Hematopoietic multipotent progenitor cell treated with erythropoietin and hydrocortisone succinate and interleukin-3 and kit ligand, for 8 days (in vitro differentiated cells): ENCODE data around the gene ABCA8.

Experiments
- DNase-seq: peaks from one replicate; pipeline ENCODE4 v3.0.0-alpha.2; 2015

Gene ABCA8

GRCh38 chr17:68941761-68942160 is 13.4 kb downstream of the ABCA8 start:
- no peak for DNase-seq

DNA sequence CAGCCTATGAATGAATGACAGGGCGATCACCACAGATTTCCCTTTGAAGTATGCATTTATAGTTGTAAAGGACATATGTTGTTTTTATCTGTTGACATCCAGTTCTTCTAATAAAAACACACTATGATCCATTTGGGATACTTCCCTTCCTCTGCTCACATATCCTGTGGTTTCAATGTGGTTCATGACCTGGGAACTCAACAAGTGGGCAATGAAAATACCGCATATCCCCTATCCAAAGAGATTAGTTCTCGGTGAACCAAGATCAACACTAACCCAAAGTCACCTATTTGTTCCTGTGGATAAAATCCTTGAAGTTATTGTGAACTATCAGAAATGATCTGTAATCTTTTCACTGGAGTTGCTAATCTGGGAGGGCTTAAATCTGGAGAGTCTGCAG is 16.0 kb downstream of the ABCA8 start:
- no peak for DNase-seq

DNA sequence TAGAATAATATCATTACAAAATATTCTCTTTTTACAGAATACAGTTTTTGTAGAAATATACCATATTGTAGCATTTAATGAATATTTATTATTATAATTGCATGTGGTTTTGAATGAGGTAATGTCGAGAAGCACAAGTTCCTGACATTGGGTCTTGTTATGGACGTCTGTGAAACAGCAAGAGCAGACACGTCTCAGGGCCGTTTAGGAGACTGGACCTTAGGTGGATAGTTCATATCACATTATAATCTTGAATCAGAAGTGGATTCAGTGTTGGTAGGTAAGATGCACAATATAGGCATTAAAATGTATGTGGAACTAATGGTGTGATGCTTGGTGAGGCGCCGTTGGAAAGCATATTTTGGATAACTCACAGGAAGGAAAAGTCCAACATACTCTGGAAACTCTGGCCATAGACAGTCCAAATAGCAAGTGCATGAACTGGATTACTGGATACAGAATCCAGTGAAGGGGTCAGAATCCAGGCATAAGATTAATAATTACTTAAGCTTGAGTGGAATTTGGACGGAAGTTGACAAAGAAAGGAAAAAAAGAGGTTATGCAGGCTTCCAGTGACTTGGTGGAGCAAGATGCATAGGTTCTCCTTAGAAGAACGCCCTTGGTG is 17.2 kb downstream of the ABCA8 start:
- no peak for DNase-seq

- no peak for DNase-seq
These were observed 27.7 kb downstream of the ABCA8 start for GRCh38 chr17:68927516-68927915.

DNA sequence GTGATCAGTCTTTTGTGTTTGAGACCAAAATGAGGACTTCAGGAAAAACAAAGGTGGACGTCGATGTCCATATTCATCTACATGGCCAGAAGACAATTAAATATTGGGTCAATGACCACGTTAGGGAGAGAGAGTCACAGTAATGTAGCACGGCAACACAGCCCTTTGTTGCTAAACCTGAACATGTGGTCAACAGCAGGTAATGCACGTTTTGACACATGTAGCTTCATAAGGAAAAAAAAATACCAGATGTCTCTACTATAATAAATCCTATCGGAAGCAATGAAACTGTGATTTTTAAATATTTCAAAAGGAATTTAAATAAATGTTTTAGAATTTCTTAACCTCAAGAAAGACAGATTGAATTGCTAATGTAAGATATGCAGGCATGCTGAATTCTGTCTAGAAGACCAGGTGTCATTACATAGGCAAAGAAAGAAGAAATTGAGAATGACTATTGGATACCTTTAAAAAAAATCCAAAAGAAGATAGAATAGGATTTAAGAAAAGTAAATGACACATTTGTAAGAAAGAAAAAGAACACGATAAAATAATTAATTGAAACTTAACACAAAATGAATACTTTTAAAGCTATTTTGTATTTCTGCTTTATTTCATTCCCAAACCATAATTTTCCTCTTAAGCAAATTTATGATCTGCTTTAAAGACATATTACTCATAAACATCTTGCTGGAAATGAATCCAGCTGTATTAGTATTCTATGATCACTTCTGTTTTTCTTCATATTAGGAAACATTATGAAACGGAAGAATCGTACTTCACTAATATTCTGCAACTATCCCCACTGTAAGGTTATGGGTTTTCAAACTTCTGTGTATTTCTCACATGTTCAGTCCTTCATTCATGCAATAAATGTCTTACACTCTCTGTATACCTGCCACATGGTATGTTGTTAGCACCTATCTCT is 30.1 kb downstream of the ABCA8 start:
- no peak for DNase-seq

- DNase-seq = no peak
These were observed 44.3 kb downstream of the ABCA8 start for GRCh38 chr17:68910789-68911431.

DNA sequence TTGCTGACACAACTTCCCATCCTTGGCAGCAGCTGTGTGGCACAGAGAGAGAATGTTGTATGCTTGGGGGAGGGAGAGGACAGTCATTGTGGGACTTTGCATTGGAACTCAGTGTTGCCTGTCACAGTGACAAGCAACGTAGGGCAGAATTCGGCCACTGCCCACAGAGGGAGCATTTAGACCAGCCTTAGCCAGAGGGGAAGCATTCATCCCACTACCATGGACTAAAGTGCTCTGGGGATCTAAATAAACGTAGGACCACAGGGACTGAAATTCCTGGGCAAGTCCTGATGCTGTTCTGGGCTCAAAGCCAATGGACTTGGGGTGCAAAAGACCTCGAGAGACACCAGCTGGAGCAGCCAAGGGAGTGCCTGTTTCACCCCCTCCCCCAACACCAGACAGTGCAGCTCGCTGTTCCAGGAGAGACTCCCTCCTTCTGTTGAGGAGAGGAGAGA is 44.9 kb downstream of the ABCA8 start:
- no peak for DNase-seq

GRCh38 chr17:68909066-68909465 is 46.1 kb downstream of the ABCA8 start:
- peak; percentile 38 for DNase-seq

DNA sequence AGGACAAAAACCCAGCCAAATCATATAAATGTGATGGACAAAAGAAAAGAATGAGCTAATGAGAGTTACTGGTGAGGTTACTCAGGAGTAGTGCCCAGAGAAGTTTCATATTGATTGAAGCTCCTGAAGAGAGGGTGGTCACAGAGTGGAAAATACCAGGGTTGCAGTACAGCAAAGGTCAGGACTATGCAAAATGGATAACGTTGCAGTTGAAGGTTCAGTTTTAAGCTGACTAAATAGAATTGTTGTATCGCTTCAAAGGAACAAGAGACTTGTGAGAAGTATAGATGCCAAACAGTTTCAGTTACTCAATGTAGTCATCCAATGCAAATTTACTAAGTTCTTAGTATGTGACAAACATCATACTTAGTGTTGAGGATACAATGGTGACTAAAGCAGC is 47.1 kb downstream of the ABCA8 start:
- no peak for DNase-seq

DNA sequence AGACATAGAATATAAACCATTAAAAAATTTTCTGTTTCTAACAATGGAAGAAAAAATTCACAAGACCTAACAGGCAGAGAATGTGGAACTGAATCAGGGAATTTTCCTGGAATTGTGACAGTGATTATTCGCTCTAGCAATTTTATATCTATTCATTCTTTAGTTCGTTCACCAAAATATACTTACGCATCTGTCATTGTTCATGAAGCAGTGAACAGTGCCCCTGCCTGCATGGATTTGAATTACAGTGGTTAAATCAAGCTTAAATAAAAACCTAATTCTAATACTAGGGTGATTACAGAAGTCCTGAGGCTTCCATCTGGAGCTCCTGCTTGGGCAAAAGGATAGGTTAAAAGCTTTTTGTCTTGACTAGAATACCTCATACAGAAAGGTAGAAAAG is 48.6 kb downstream of the ABCA8 start:
- no peak for DNase-seq

- DNase-seq = no peak
These were observed 51.9 kb downstream of the ABCA8 start for GRCh38 chr17:68903286-68903685.

DNA sequence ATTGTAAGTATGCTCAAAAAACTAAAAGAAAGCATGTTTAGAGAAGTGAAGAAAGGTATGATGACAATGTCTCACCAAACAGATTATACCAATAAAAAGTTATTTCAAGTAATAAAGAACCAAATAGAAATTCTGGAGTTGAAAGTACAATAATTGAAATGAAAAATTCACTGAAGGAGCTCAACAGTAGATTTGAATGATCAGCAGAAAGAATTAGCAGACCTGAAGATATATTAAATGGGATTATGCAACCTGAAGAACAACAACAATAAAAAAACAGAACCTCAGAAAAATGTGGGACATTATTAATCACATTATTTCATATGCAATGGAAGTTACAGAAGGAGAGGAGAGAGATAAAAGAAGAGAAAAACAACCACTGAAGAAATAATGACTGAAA is 57.6 kb downstream of the ABCA8 start:
- no peak for DNase-seq

GRCh38 chr17:68892658-68893057 is 62.5 kb downstream of the ABCA8 start:
- DNase-seq = no peak

DNA sequence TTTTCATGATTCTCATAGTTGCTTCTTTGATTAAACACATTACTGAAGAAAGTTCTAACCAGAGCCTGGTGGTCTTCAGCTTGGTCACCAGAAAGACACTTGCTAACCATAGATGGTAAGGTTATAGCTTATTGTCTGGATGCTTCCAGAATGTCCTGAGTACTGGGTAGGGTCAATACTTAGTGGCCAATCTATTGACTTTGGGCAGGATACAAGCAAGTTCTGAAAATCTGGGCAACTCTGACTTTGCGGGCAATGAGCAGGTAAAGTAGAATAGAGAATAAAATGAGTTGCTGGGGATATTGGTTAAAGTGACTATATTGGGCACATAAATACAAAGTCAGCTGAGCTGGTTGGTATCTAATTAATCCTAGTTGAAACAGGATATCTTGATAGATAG is 63.0 kb downstream of the ABCA8 start:
- no peak for DNase-seq

- DNase-seq = no peak
These were observed 68.8 kb downstream of the ABCA8 start for GRCh38 chr17:68886401-68886800.

GRCh38 chr17:68884888-68885287 is 70.3 kb downstream of the ABCA8 start:
- no peak for DNase-seq

- DNase-seq = no peak
These were observed 76.8 kb downstream of the ABCA8 start for GRCh38 chr17:68878226-68878885.

- DNase-seq = no peak
These were observed 83.7 kb downstream of the ABCA8 start for GRCh38 chr17:68871447-68871846.

DNA sequence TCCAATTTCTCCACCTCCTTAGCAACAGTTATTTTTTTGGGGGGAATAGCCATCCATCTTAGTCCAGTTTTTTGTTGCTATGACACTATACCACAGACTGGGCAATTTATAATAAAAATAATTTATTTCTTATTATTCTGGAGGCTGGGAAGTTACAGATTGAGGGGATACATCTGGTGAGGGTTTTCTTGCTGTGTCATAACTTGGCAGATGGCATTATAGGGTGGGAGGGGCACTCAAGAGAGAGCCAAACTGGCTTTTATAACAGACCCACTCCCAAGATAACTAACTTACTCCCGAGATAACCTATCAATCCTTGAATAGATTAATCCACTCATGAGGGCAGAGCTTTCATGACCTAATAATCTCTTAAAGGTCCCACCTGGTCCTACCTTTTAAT is 84.2 kb downstream of the ABCA8 start:
- DNase-seq = no peak

DNA sequence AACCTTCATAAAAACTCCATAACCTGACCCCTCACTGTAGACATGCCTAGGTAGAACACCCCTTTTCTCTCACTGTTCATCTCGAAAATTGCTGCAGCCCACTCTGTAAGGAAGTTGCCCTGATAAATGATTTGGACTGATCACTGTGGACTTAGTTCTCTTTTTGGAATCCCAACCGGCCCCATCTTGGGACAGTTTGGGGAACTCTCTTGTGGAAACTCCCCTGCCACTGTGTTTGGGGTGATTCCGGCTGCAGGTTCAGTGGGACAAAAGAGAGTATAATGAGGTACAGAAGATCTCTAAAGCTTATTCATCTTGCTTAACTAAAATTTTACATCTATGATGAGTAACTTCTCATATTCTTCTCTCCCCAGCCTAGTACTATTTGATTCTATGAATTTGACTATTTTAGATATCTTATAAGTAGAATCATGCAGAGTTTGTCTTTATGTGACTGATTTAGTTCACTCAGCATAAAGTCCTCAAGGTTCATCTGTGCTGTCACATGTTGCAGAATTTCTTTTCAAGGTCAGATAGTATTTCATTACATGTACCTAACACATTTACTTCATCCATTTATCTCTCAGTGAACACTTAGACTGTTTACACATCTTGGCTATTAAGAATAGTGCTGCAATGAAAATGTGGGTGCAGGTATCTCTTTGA is 84.9 kb downstream of the ABCA8 start:
- DNase-seq = no peak

DNA sequence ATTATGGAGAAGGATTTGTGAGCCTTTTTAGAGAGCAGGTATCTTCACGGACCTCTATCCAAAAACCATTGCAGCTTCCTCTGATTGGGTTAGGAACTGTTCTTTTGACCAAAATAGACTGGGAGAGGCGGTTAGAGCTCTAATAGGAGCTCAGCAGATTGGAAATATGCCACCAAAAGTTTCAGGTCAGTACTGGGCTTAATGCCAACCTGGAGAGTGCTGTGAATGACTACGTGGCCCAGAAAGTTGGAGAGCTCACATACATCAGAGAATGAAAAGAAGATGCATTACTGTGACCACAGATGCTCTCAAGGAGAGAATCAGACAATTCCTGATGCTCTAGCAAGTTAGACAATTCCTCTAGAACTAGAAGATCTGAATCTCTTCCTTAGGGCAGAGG is 86.5 kb downstream of the ABCA8 start:
- DNase-seq = no peak

DNA sequence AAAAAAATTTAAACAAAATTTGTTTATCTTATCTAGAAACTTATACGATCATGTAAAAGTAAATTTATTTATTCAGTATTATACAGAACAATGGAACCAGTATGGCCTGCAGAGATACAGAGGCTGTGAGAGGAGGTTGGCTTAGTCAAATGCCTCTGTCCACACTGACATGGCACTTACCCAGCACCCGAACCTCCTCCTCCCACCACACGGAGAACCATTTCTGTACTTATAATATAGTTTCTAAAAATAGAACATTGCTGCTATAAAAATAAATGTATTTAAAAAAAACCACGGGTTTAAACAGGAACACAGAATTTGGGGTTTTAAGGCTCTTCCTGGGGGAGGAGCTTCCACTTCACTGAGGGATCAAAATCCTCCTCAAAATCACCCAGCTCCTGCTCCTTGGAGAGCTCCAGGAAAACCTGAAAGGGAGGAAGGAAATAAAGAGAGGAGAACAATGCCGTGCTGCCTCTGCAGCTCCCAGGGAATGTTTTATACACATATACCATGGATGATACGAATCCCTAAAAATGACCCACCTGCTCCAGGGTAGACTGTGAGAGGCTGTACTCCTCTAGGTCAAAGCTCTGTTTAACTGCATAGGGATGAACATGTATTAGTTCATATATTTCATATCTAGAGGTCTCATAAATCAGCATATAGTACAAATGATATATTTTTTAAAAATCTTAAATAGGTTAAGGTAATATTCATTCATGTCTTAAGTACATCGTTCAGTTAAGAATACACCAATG is 87.3 kb downstream of the ABCA8 start:
- no peak for DNase-seq
